Mesendoderm (in vitro differentiated cells): Measurements from ENCODE around the gene TMEM116.

ENCODE experiments used
- DNase-seq: peaks from one replicate; pipeline ENCODE4 v3.0.0; 2013
- H2AK5ac ChIP-seq: 2 replicates; pipeline ENCODE4 v1.6.1; 2013; ENCODE audit warnings: low read length, inconsistent platforms
- H2BK120ac ChIP-seq: 2 replicates; pipeline ENCODE4 v1.6.1; 2013; ENCODE audit warnings: low read depth, mild to moderate bottlenecking, low read length, moderate library complexity, mixed read lengths
- H2BK15ac ChIP-seq: replicated peaks from 2 replicates; pipeline ENCODE4 v1.6.1; 2013; ENCODE audit warnings: low read depth, mild to moderate bottlenecking, moderate library complexity
- H2BK5ac ChIP-seq: 2 replicates; pipeline ENCODE4 v1.6.1; 2013; ENCODE audit warnings: low read length, inconsistent platforms
- H3K18ac ChIP-seq: 2 replicates; pipeline ENCODE4 v1.6.1; 2013; ENCODE audit warnings: mild to moderate bottlenecking, low read length, mixed read lengths
- H3K23ac ChIP-seq: one replicate; pipeline ENCODE4 v1.6.1; 2013; ENCODE audit warnings: low read length
- H3K27ac ChIP-seq: 2 replicates; pipeline ENCODE4 v1.5.1; 2013; ENCODE audit warnings: low read depth, mild to moderate bottlenecking, inconsistent platforms, low read length, moderate library complexity
- H3K27me3 ChIP-seq: 2 replicates; pipeline ENCODE4 v1.6.1; 2013; ENCODE audit warnings: low read length, control low read depth, mild to moderate bottlenecking, inconsistent platforms; ENCODE audit not compliant: insufficient read depth, poor library complexity
- H3K36me3 ChIP-seq: 2 replicates; pipeline ENCODE4 v1.6.1; 2013; ENCODE audit warnings: low read length, inconsistent platforms; ENCODE audit not compliant: control insufficient read depth, insufficient read depth
- H3K4ac ChIP-seq: one replicate; pipeline ENCODE4 v1.6.1; 2013; ENCODE audit warnings: low read depth, mild to moderate bottlenecking, low read length, moderate library complexity
- H3K4me1 ChIP-seq: 2 replicates; pipeline ENCODE4 v1.6.1; 2013; ENCODE audit warnings: low read depth, low read length, inconsistent platforms; ENCODE audit not compliant: control insufficient read depth
- H3K4me2 ChIP-seq: 2 replicates; pipeline ENCODE4 v1.6.1; 2013; ENCODE audit warnings: low read length
- H3K4me3 ChIP-seq: 2 replicates; pipeline ENCODE4 v1.5.1; 2013; ENCODE audit warnings: mild to moderate bottlenecking, low read length
- H3K56ac ChIP-seq: one replicate; pipeline ENCODE4 v1.6.1; 2013; ENCODE audit warnings: low read length
- H3K79me1 ChIP-seq: 2 replicates; pipeline ENCODE4 v1.6.1; 2013; ENCODE audit warnings: low read length, inconsistent platforms
- H3K79me2 ChIP-seq: 2 replicates; pipeline ENCODE4 v1.6.1; 2013; ENCODE audit warnings: mild to moderate bottlenecking, low read length; ENCODE audit not compliant: control insufficient read depth, insufficient read depth
- H3K9ac ChIP-seq: 2 replicates; pipeline ENCODE4 v1.6.1; 2013; ENCODE audit warnings: low read length, inconsistent platforms
- H4K5ac ChIP-seq: one replicate; pipeline ENCODE4 v1.6.1; 2013; ENCODE audit warnings: low read length
- H4K8ac ChIP-seq: one replicate; pipeline ENCODE4 v1.6.1; 2013; ENCODE audit warnings: low read depth, mild to moderate bottlenecking, control low read depth, low read length, moderate library complexity
- WGBS: extraction: QIAGEN DNeasy Blood & Tissue Kit; methylation state at CpG from one replicate; pipeline ENCODE4 v1.1.7; 2013; ENCODE audit warnings: low lambda C conversion rate, missing lambda C conversion rate; ENCODE audit not compliant: insufficient coverage; ENCODE audit errors: extremely low coverage; 5-methylcytosine and 5-hydroxymethylcytosine counted together

TMEM116 gene

DNA sequence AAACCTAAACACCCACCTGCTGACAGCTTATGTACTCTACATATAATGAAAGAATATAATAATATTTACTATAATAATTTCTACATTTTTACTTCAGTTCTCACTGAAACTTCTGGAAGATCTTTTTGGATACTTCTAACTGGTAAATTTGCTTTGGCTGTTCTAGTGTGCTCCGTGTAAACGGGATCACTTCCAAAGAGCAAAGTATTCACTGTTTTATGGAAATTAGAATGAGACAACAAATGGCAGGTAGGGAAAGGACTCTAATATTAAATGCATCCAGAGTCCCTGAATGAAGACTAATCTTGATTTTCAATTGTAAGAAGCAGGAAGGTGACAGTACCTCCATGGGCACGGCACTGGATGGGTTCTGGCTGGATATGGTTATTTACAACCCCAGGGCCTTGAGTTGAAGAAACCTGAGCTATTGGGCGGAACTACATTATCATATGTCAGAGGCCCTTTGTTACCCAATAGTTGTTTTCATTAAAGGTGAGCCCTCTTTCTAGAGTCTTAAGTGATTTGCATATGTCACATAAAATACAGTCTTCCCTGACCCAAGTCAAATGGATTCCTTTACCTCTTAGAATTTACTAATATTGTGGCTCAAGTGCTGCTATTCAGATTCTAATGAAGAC is 10.9 kb upstream of the TMEM116 start:
- no peak overlapping the region for H3K27ac ChIP-seq
- H3K9ac ChIP-seq = no peak overlapping the region
- no peaks in the 10 kb centered on the region for H3K4me1 ChIP-seq
- H3K23ac ChIP-seq = no peak overlapping the region
- H3K4ac ChIP-seq = no peak overlapping the region
- H3K4me3 ChIP-seq = no peak overlapping the region
- H3K79me2 ChIP-seq = peaks cover 7% of the 10 kb centered on the region
- H3K36me3 ChIP-seq = peaks cover 3% of the 10 kb centered on the region
- no peak overlapping the region for H3K4me2 ChIP-seq
- no CpG with 5 or more reads among the region's 4 CpGs for WGBS
- no peak overlapping the region for H2BK5ac ChIP-seq
- no peak overlapping the region for H2BK120ac ChIP-seq
- no peak overlapping the region for H4K8ac ChIP-seq
- H2AK5ac ChIP-seq = no peak overlapping the region
- H3K27me3 ChIP-seq = no peaks in the 10 kb centered on the region
- H4K5ac ChIP-seq = no peak overlapping the region
- no peak overlapping the region for H3K56ac ChIP-seq
- DNase-seq = no peak
- H3K18ac ChIP-seq = no peak overlapping the region
- H3K79me1 ChIP-seq = peaks cover 11% of the 10 kb centered on the region
- no peak overlapping the region for H2BK15ac ChIP-seq

DNA sequence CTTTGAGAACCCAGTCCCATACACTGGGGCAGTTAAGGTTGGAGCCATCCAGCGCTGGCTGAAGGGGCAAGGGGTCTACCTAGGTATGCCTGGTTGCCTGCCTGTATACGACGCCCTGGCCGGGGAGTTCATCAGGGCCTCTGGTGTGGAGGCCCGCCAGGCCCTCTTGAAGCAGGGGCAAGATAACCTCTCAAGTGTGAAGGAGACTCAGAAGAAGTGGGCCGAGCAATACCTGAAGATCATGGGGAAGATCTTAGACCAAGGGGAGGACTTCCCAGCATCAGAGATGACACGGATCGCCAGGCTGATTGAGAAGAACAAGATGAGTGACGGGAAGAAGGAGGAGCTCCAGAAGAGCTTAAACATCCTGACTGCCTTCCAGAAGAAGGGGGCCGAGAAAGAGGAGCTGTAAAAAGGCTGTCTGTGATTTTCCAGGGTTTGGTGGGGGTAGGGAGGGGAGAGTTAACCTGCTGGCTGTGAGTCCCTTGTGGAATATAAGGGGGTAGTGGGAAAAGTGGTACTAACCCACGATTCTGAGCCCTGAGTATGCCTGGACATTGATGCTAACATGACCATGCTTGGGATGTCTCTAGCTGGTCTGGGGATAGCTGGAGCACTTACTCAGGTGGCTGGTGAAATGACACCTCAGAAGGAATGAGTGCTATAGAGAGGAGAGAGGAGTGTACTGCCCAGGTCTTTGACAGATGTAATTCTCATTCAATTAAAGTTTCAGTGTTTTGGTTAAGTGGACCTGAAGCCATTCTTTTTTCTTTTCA is 9.5 kb upstream of the TMEM116 start:
- Histone ChIP-seq H3K79me1 (peaks cover 12% of the 10 kb centered on the region), H4K5ac (no peak overlapping the region), H3K27ac (no peak overlapping the region), H2AK5ac (no peak overlapping the region), H3K36me3 (peaks cover 3% of the 10 kb centered on the region), H3K27me3 (no peaks in the 10 kb centered on the region), H3K4ac (no peak overlapping the region), H3K56ac (no peak overlapping the region), H3K4me2 (no peak overlapping the region), H3K18ac (no peak overlapping the region), H2BK120ac (no peak overlapping the region), H3K79me2 (peaks cover 17% of the 10 kb centered on the region), H3K23ac (no peak overlapping the region), H3K4me3 (no peak overlapping the region), H2BK5ac (no peak overlapping the region), H2BK15ac (no peak overlapping the region), H4K8ac (no peak overlapping the region), H3K4me1 (no peaks in the 10 kb centered on the region), H3K9ac (no peak overlapping the region)
- DNase-seq = no peak
- no CpG with 5 or more reads among the region's 11 CpGs for WGBS

DNA sequence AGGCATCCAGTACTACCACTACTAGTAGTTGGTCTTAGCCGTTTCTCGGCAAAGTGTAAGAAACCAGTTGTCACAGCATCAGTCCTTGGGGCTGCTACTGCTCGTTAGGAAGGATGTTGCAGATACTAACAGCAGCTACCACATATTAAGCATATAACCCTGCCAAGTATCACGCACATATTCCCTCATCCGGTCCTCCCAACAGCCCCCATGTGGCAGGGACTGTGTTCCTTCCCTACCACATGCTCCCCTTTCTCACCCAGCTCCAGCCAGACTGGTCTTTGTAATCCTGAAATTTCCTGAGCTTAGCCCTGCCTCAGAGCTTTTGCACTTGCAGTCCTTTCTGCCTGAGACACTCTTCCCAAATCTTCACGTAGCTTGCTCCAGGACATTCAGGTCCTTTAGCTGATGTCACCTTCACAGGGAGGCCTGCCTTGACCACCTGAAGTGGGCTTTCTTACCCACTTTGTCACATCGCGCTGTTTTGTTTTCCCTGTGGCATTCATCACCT is 8.0 kb upstream of the TMEM116 start:
- WGBS = no CpG with 5 or more reads among the region's 8 CpGs

DNA sequence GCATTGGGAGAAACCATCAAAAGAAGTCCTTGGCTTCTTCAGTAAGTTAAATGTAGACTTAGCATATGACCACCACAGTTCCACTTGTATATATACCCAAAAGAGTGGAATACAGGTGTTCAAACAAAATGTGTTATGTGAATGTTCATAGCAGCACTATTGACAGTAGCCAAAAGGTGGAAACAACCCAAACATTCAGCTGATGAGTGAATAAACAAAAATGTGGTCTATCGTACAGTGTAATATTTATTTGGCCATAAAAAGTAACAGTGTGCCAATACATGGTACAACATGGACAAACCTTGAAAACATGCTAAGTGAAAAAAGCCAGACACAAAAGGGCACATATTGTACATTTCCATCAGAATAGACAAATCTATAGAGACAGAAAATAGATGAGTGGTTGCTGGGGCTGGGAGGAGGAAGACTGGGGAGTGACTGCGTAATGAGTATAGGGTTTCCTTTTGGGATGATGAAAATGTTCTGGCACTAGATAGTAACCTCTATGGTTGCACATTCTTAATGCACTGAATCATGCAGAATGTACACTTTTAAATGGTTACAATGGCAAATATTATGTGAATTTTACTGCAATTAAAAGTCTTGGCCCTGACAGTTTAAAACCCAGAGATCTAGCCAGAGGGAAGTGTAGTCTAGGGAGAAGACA is 5.7 kb upstream of the TMEM116 start:
- no peak overlapping the region for H2BK5ac ChIP-seq
- H3K79me2 ChIP-seq = peaks cover 49% of the 10 kb centered on the region
- no peak overlapping the region for H3K23ac ChIP-seq
- no peak overlapping the region for H3K4ac ChIP-seq
- no peaks in the 10 kb centered on the region for H3K4me1 ChIP-seq
- H3K79me1 ChIP-seq = peaks cover 24% of the 10 kb centered on the region
- H3K4me2 ChIP-seq = no peak overlapping the region
- DNase-seq = no peak
- H3K9ac ChIP-seq = no peak overlapping the region
- H2BK120ac ChIP-seq = no peak overlapping the region
- no peak overlapping the region for H2BK15ac ChIP-seq
- H4K5ac ChIP-seq = no peak overlapping the region
- no peak overlapping the region for H3K18ac ChIP-seq
- no peaks in the 10 kb centered on the region for H3K27me3 ChIP-seq
- no peak overlapping the region for H3K27ac ChIP-seq
- no peak overlapping the region for H4K8ac ChIP-seq
- WGBS = no CpG with 5 or more reads among the region's 2 CpGs
- peaks cover 3% of the 10 kb centered on the region for H3K36me3 ChIP-seq
- no peak overlapping the region for H2AK5ac ChIP-seq
- no peak overlapping the region for H3K56ac ChIP-seq
- no peak overlapping the region for H3K4me3 ChIP-seq

More for the DNA sequence above, 8.0 kb upstream of the TMEM116 start:
- Histone ChIP-seq H2BK120ac (no peak overlapping the region), H3K36me3 (peaks cover 3% of the 10 kb centered on the region), H3K23ac (no peak overlapping the region), H2BK15ac (no peak overlapping the region), H3K27me3 (no peaks in the 10 kb centered on the region), H3K4me1 (no peaks in the 10 kb centered on the region), H3K56ac (no peak overlapping the region), H4K5ac (no peak overlapping the region), H3K27ac (no peak overlapping the region), H2BK5ac (no peak overlapping the region), H3K4me3 (no peak overlapping the region), H3K79me2 (peaks cover 28% of the 10 kb centered on the region), H4K8ac (no peak overlapping the region), H2AK5ac (no peak overlapping the region), H3K4ac (no peak overlapping the region), H3K4me2 (no peak overlapping the region), H3K18ac (no peak overlapping the region), H3K79me1 (peaks cover 16% of the 10 kb centered on the region), H3K9ac (no peak overlapping the region)
- DNase-seq = no peak

DNA sequence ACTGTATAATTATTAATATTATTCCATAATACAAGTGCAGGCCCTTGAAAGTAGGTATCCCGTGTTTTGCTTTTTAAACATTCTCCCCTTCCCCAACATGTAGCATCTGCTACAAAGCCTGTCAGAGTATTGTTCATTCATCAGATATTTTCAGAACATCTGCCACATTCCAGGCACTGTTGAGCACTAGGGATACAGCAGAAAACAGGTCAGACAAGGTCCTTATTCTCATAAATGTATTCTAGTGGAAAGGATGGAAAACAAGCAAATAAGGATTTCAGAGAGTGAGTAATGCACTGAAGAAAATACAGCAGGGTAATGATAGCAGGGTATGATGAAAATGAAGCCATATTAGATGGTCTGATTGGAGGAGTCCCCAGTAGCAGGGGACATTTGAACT is 4.1 kb upstream of the TMEM116 start:
- Histone ChIP-seq H3K4ac (no peak overlapping the region), H3K23ac (no peak overlapping the region), H3K56ac (no peak overlapping the region), H3K4me3 (no peak overlapping the region), H4K8ac (no peak overlapping the region), H3K4me2 (no peak overlapping the region), H3K18ac (no peak overlapping the region), H3K79me1 (peaks cover 22% of the 10 kb centered on the region), H3K4me1 (no peaks in the 10 kb centered on the region), H3K27me3 (no peaks in the 10 kb centered on the region), H2BK5ac (no peak overlapping the region), H2AK5ac (no peak overlapping the region), H2BK120ac (no peak overlapping the region), H4K5ac (no peak overlapping the region), H3K27ac (no peak overlapping the region), H2BK15ac (no peak overlapping the region), H3K9ac (no peak overlapping the region), H3K79me2 (peaks cover 51% of the 10 kb centered on the region), H3K36me3 (peaks cover 1% of the 10 kb centered on the region)
- no peak for DNase-seq
- no CpG with 5 or more reads among the region's 1 CpG for WGBS
